ENCODE results near the gene COQ9.

Gene COQ9

DNA sequence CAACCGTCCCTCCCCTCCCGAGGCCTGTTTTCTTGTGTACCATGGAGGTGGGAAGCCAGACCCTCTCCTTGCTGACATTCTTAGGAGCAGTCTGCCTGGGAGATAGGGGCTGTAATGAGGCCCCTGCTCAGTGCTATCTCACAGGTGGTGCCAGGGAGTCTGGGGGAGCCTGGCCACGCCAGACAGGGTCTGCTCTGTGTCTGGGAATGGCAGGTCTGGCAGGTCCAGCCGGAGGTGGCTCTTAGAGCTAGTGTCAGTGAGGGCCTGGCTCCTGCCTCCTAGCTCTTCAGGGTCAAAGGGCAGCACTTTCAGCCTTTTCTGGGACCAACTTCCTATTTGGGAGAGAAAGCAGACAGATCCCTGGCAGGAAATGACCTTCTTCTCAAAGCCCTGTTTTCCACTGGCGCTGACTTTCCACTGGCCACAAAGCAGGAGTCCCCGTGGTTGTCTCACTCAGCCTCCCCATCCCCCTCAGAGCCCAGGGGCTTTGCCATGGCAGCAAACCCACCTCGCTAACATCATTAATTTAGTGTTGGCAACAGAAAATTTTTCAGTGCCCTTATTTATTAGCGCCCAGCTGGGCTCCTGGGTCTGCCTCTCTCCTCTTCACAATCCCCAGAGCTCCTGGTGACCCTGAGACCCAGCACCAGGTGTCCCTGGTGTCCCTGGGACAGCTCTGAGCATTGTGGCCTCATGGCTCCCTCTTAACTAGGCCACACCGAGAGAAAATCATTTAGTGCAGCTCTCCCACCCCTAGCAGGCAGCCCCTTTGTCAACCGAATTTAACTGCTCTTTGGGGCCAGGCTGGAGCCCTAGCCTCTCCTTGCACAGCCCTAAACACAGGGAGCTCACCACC lies 63.0 kb downstream of the COQ9 start:
- no peak for DNase-seq
- no peak overlapping the region for H2AFZ ChIP-seq (ENCODE audit: low read depth, low read length)
- no peaks in the 10 kb centered on the region for H3K9me3 ChIP-seq (ENCODE audit: insufficient read depth, low read length, severe bottlenecking)
- H3K9ac ChIP-seq (ENCODE audit: low read depth, low read length), result no peak overlapping the region
- TF ChIP-seq, protein P1, sequence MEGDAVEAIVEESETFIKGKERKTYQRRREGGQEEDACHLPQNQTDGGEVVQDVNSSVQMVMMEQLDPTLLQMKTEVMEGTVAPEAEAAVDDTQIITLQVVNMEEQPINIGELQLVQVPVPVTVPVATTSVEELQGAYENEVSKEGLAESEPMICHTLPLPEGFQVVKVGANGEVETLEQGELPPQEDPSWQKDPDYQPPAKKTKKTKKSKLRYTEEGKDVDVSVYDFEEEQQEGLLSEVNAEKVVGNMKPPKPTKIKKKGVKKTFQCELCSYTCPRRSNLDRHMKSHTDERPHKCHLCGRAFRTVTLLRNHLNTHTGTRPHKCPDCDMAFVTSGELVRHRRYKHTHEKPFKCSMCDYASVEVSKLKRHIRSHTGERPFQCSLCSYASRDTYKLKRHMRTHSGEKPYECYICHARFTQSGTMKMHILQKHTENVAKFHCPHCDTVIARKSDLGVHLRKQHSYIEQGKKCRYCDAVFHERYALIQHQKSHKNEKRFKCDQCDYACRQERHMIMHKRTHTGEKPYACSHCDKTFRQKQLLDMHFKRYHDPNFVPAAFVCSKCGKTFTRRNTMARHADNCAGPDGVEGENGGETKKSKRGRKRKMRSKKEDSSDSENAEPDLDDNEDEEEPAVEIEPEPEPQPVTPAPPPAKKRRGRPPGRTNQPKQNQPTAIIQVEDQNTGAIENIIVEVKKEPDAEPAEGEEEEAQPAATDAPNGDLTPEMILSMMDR (IDR thresholded peaks at IDR 0.05; ENCODE audit: borderline replicate concordance, extremely low read depth, low read length, poor library complexity, severe bottlenecking), result no peak
- no peak for TF ChIP-seq EZH2 (IDR thresholded peaks at IDR 0.05; ENCODE audit: borderline replicate concordance, low read depth, low read length, severe bottlenecking)
- H3K36me3 ChIP-seq (ENCODE audit: insufficient read depth, low read length), result no peaks in the 10 kb centered on the region
- peaks cover 5% of the 10 kb centered on the region; the same call in 1 of the 2 replicates for H4K20me1 ChIP-seq (ENCODE audit: insufficient read depth, low read length)
- no peak overlapping the region for H3K27ac ChIP-seq (ENCODE audit: low read length)
- no peak overlapping the region for H3K4me2 ChIP-seq (ENCODE audit: insufficient read depth, low read length)
- no peaks in the 10 kb centered on the region for H3K4me1 ChIP-seq (ENCODE audit: insufficient read depth, low read length)
- no peak overlapping the region for H3K4me3 ChIP-seq (ENCODE audit: low read depth in 1 of 2, low read length in 2 of 2)
- H3K27me3 ChIP-seq (ENCODE audit: insufficient read depth, low read length, poor library complexity), result peaks cover 14% of the 10 kb centered on the region
- H3K79me2 ChIP-seq (ENCODE audit: insufficient read depth, low read length), result no peaks in the 10 kb centered on the region
- no peak for ATAC-seq (ENCODE audit: insufficient read depth, low read depth)

All from DND-41 (cell line).